Fibroblast of mammary gland (primary cell): ENCODE results near the gene RNASEL.

ENCODE experiments used
- DNase-seq: peaks from one replicate; pipeline ENCODE4 v3.0.0-alpha.2; 2010; ENCODE audit warnings: low read depth
- H3K4me3 ChIP-seq: 2 replicates; pipeline ENCODE4 v1.5.1; 2011; ENCODE audit warnings: low read depth, mild to moderate bottlenecking, low read length, moderate library complexity; ENCODE audit not compliant: control insufficient read depth
- TF ChIP-seq, protein P1 (sequence below): conservative IDR thresholded peaks from 2 replicates; pipeline ENCODE4 v1.5.1; 2011; ENCODE audit warnings: low read depth, low read length, inconsistent platforms; ENCODE audit not compliant: control insufficient read depth, insufficient read depth

Gene RNASEL

DNA sequence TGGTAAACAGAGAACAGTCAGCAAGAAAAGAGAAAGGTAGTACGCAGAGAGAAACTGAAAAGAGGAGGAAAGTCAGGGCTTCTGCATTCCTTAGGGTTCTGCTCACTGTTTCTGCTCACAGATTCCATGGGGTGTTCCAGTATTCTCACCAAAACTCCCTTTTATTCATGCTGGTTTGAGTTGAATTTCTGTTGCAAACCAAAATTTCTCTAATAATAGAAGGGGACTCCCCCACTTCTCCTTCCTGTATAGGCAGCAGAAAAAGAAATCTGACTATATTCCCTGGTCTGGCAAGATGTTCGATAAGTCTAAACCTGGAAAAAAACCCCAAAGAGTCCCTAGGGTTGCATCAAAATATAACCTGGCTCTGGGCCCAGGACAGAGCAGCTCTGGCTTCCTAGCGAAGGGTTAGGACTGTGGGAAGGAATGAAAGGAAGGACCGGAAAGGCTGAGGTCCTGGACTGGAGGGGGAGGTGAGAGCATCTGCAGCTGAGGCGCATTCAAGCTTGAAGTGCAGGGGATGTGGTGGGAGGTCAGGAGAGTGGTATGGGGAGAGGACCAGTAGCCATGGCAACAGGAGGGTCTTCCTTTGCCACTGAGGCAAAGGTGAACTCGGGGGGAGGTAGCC lies 34.0 kb upstream of the RNASEL start:
- no peak overlapping the region for H3K4me3 ChIP-seq
- peak; percentile 79 for DNase-seq
- TF ChIP-seq, protein P1, sequence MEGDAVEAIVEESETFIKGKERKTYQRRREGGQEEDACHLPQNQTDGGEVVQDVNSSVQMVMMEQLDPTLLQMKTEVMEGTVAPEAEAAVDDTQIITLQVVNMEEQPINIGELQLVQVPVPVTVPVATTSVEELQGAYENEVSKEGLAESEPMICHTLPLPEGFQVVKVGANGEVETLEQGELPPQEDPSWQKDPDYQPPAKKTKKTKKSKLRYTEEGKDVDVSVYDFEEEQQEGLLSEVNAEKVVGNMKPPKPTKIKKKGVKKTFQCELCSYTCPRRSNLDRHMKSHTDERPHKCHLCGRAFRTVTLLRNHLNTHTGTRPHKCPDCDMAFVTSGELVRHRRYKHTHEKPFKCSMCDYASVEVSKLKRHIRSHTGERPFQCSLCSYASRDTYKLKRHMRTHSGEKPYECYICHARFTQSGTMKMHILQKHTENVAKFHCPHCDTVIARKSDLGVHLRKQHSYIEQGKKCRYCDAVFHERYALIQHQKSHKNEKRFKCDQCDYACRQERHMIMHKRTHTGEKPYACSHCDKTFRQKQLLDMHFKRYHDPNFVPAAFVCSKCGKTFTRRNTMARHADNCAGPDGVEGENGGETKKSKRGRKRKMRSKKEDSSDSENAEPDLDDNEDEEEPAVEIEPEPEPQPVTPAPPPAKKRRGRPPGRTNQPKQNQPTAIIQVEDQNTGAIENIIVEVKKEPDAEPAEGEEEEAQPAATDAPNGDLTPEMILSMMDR: no peak

DNA sequence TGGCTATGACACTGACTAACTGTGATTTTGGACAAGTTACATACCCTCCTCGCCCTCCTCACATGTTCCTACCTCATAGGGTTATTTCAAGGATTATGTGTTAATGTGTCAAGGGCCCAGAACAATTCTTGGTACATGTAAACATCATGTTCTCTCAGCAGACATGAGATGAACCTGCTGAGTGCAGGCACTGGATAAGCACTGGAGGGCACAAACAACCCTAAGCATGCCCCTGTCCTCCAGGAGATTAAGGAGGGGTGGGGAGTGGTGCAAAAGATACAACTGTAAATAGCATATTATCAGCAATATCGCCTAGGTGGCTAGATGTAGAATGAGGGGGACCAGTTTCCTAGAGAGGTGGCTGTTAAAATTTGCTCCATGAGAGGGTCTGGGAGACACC lies 32.9 kb upstream of the RNASEL start:
- TF ChIP-seq, protein P1: no peak
- H3K4me3 ChIP-seq: no peak overlapping the region
- no peak for DNase-seq

DNA sequence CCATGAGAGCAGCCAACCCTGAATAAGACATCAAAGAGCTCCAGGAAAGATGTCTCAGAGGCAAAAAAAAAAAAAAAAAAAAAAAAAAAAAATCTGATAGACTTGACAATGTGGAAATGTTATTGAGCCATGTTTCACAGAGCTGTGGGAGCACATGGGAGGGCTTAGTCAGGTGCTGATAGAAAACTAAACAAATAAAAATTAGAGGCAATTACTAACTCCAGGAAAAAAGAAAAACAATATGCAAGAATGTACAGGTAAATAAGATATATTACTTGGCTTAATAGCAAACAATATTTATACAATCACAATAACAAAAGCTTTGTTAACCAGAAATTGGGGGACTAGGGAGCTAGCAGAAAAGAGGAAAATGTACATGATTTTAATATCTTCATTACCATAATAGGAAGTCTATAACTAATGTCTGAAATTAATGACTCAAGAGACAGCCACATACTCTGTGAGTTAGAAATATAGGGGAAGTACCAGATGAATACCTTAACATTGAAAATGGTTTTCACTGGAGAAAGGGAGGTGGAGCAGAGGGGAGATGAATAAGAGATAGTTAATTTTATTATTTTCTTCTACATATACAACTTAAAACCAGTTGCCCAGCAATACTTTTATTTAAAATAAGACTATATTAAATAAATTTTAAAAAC lies 32.0 kb upstream of the RNASEL start:
- TF ChIP-seq, protein P1: no peak
- DNase-seq: no peak
- no peak overlapping the region for H3K4me3 ChIP-seq

DNA sequence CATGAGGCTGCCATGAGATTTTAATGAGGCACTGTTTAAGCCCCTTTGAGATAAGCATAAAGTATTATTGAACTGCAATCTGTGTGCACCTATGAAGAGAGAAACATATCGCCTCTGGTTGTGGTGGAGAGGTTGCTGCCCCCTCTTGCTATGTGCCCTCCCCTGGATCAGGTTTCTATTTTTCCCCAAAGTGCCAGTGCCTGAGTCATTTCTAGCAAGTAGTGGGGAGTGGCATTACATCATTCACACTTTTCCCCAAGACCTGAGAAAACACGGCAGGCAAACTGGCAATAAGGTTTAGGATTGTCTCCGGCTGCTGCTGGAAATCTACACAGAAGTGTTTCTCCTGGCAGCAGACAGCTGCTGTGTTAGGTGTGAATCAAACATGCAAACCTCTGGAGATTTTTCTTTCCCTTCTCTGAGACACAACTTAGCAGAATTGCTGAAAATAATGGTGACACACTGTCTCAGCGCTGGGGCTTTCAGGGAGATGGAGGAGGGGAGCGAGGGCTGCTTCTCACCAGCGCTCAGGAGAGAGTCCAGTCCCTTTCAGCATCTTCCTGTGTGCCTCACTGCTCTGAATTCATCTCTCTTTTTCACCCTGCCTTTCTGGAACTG lies 28.8 kb upstream of the RNASEL start:
- no peak overlapping the region for H3K4me3 ChIP-seq
- TF ChIP-seq, protein P1: no peak
- peak; percentile 54 for DNase-seq

DNA sequence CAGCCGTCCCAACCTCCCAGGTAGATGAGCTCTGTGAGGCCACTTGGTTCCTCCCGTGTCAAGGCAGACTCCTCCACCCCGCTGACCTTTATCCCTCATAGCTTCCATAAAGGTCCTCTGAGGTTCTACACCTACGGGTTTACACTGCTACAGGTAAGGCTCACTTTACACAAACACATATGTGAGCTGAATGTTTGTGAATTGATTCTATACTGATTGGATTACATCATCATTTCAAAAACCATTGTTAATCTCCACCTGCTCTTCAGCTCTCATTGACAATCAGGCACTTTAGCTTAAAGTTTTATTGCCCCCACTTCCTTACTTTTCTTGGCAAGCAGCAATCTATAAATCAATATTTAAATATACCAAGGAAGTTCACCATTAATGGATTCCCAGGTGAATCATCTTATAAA lies 28.0 kb upstream of the RNASEL start:
- DNase-seq: no peak
- TF ChIP-seq, protein P1: no peak
- H3K4me3 ChIP-seq: no peak overlapping the region

DNA sequence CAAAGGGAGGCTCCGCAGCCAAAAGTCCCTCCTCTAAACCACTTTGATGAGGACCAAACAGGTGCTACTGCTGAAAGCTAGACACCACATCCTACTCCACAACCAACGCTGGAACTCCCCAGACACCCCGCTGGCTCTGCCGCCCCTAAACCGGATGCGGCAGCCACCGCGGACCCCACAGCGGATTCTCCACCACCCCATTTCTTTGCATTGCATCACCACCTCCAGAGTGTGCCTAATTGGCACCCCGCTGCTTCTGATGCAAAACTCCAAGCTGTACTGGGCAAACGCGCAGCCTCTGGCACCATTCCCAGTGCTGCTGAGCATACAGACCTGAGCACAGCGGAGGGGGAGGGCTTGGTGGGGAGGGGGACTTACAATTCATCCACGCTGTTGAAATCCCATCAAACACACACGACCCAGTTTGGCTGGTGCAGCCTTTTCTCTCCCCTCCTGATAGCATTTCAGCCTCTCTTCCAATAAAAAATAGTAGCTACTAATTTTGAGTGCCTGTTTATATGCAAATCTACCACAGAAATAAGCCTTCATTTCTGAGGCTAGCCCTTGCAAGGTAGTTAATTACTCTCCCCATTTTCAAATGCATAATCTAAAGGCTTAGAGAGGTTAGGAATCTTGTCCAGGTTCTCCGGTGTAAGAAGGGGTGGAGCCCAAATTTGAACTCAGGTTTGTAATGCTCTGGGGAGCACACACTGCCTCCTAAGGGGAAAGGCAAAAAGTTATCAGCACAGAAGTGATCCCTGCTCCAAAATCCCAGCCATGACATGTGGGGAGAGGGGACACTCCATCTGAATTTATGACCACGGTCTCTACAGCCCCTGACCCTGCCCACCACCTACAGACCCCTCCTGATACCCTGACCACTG lies 27.3 kb upstream of the RNASEL start:
- TF ChIP-seq, protein P1: no peak
- H3K4me3 ChIP-seq: no peak overlapping the region
- DNase-seq: peak; percentile 51
